ENCODE data around the gene MS4A18. TPM values are rescaled to one million over a fixed set of nuclear protein-coding genes. Genes with fewer than 3 reads are reported as not detected.
A peak's percentile ranks its signal among the peaks of the same experiment; 100 is the strongest.
"Not testable (repeated sequence)": the region's sequence is repeated elsewhere in the genome, so short reads cannot be mapped to it uniquely, and the experiment has no call there.

Gene MS4A18
- total RNA-seq, 2 experiments from 2014 or later: not detected

DNA sequence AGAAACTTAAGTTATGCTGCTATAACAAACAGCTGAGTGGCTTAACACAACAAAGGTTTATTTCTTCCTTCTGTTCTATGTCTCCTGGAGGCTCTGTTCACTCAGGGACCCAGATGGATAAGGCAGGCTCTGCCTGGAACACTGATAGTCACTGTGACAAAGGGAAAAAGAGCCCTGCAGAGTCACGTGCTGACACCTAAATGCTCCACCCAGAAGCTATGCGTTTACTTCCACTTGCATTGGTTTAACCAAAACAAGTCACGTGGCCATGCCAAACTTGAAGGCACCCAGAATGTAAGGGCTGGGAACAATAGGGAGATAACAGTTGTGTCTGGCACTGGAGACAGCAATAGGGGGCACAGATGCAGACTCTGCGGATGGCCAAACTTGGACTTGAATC lies 28.8 kb downstream of the MS4A18 start:
- H3K4me3 Mint-ChIP-seq: no peak overlapping the region
- H3K4me1 Mint-ChIP-seq (ENCODE audit: low read depth): no peaks in the 10 kb centered on the region
- no peak overlapping the region for H3K27ac Mint-ChIP-seq
- H3K36me3 Mint-ChIP-seq (ENCODE audit: low read depth): no peaks in the 10 kb centered on the region
- H3K27me3 Mint-ChIP-seq: peaks cover 6% of the 10 kb centered on the region
- CTCF ChIA-PET: interaction anchor here (0.8 kb wide), 1 partner anchor 10 kb away, joined by 3 read pairs; no protein-coding TSS in a partner anchor
- no peak for DNase-seq
- POLR2A ChIA-PET: interaction anchor here (0.7 kb wide), 1 partner anchor 970 kb away, joined by 3 read pairs; no protein-coding TSS in a partner anchor
- ATAC-seq: no peak
- H3K9me3 Mint-ChIP-seq: no peaks in the 10 kb centered on the region
- intact Hi-C loops (cut with micrococcal nuclease): no loop called here
- TF ChIP-seq, protein P1, sequence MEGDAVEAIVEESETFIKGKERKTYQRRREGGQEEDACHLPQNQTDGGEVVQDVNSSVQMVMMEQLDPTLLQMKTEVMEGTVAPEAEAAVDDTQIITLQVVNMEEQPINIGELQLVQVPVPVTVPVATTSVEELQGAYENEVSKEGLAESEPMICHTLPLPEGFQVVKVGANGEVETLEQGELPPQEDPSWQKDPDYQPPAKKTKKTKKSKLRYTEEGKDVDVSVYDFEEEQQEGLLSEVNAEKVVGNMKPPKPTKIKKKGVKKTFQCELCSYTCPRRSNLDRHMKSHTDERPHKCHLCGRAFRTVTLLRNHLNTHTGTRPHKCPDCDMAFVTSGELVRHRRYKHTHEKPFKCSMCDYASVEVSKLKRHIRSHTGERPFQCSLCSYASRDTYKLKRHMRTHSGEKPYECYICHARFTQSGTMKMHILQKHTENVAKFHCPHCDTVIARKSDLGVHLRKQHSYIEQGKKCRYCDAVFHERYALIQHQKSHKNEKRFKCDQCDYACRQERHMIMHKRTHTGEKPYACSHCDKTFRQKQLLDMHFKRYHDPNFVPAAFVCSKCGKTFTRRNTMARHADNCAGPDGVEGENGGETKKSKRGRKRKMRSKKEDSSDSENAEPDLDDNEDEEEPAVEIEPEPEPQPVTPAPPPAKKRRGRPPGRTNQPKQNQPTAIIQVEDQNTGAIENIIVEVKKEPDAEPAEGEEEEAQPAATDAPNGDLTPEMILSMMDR (IDR thresholded peaks at IDR 0.05): no peak

DNA sequence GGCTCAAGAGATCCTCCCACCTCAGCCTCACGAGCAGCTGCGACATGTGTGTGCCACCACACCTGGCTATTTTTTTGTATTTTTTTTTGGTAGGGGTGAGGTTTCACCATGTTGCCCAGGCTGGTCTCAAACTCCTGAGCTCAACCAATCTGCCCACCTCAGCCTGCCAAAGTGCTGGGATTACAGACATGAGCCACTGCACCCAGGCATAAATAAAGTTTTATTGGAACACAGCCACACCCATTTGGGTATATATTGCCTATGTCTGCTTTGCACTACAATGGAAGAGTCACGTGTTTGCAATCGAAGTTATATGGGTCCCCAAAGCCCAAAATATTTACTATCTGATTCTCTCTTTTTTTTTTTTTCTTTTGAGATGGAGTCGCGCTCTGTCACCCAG lies 30.4 kb downstream of the MS4A18 start:
- Mint-ChIP-seq H3K9me3 (no peaks in the 10 kb centered on the region), H3K27ac (no peak overlapping the region), H3K4me1 (ENCODE audit: low read depth) (no peaks in the 10 kb centered on the region), H3K4me3 (no peak overlapping the region), H3K36me3 (ENCODE audit: low read depth) (no peaks in the 10 kb centered on the region), H3K27me3 (peaks cover 17% of the 10 kb centered on the region)
- POLR2A ChIA-PET: no interaction called here
- intact Hi-C loops (cut with micrococcal nuclease): no loop called here
- ATAC-seq (no peak), DNase-seq (no peak)
- CTCF ChIA-PET: interaction anchor here (0.9 to 1.6 kb wide), 2 partner anchors 10 to 24 kb away, joined by 3 read pairs; no protein-coding TSS in a partner anchor
- TF ChIP-seq, protein P1 (IDR thresholded peaks at IDR 0.05): no peak

DNA sequence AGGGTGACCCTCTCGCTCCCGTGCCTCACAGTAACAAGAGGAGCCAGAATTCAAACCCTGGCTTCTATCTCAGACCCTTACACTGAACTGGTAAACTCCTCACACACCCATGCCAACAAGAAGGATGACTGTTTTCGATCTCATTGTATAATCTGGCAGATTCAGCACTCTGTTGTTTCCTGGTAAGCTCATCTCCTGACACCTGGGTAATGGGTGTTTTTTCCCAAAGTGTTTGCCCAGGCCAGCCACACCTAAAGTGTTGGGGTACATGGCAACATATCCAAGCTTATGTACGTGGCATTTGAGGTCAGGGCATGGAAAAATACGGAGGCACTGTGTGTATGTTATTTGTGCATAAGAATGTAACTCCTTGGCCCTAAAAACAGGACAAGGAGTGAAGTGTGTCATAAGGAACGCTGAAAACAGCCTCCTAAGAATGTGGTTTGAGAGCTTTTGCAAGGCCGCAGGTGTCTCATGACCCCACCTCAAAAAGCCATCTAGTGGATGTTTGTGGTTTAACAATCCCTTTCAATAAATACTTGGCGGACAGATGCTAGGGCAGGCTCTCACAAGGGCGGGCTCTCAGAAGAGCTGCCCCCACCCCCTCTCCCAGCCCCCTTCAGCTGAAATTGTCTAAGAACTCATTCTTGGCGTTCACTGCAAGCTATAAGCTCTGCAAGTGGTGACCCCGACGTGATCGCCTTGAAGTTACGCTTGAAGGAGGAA lies 31.9 kb downstream of the MS4A18 start, which contains the start of gene MS4A15:
Gene MS4A15, plus strand, starts transcription at position 561 of the 726 bp plus-strand sequence. CDS start 6,867 bp downstream, outside the sequence.
- Mint-ChIP-seq H3K9me3 (no peaks in the 10 kb centered on the region), H3K4me1 (ENCODE audit: low read depth) (no peaks in the 10 kb centered on the region), H3K27ac (no peak within 1 kb of the TSS), H3K27me3 (peaks cover 25% of the 10 kb centered on the region), H3K4me3 (no peak within 1 kb of the TSS), H3K36me3 (ENCODE audit: low read depth) (no peaks in the 10 kb centered on the region)
- ChIA-PET POLR2A (no interaction called here), CTCF (interaction anchor here (0.6 to 2.1 kb wide), 9 partner anchors 9 to 1846 kb away, joined by 3 to 9 read pairs (median 4); no protein-coding TSS in a partner anchor)
- TF ChIP-seq, protein P1 (IDR thresholded peaks at IDR 0.05): peak; percentile 40
- ATAC-seq (no peak), DNase-seq (no peak)
- intact Hi-C loops (cut with micrococcal nuclease): no loop called here

DNA sequence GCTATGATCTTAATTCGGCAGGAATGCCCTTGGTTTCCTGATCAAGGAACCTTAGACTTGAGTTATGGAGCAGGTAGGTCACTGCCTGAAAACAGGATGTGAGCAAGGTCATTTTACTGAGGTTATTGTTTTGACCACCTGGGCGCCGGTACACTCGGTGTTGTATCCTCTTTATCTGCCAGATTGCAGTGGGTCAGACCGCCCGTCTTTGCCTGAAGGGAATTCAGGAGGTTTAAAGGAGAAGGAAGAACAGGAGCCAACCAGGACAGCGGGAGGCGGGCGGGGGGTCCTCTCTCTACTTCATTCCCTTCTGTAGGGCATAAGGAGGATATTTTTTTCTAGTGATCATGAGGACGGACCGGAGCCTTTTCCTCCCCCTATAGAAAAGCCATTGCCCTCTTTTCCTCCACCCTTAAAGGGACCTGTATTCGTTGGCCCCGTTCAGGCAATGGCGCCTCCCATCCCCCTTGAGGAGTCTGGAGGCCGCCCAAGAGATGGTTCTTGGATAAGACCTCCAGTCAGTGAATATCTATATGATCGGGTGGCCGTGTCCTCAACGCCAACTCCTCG lies 32.8 kb downstream of the MS4A18 start:
- Mint-ChIP-seq H3K4me3 (no peak overlapping the region), H3K9me3 (no peaks in the 10 kb centered on the region), H3K36me3 (ENCODE audit: low read depth) (no peaks in the 10 kb centered on the region), H3K27ac (no peak overlapping the region), H3K27me3 (peaks cover 22% of the 10 kb centered on the region), H3K4me1 (ENCODE audit: low read depth) (no peaks in the 10 kb centered on the region)
- DNase-seq (no peak), ATAC-seq (no peak)
- CTCF ChIA-PET: interaction anchor here (1.1 to 2.1 kb wide), 7 partner anchors 9 to 84 kb away, joined by 3 to 9 read pairs (median 4); no protein-coding TSS in a partner anchor
- TF ChIP-seq, protein P1 (IDR thresholded peaks at IDR 0.05): no peak
- intact Hi-C loops (cut with micrococcal nuclease): no loop called here
- POLR2A ChIA-PET: no interaction called here

DNA sequence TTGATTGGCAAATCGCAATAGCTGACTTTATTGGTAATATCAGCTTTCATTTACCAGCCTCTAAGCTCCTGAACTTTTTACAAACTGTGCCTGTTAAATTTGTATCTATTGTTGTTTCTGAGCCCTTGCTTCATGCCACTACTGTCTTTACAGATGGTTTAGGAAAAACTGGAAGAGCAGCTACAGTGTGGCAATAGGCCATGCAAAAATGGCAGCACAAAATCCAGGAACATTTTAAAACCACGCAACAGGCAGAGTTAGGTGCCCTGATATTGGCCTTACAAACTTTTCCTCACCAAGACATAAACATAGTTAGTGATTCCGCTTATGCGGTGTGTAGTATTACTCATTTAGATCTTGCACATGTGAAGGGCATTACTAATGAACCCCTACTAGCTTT lies 34.2 kb downstream of the MS4A18 start:
- H3K27ac Mint-ChIP-seq; H3K36me3 Mint-ChIP-seq (ENCODE audit: low read depth); H3K9me3 Mint-ChIP-seq; DNase-seq; H3K4me1 Mint-ChIP-seq (ENCODE audit: low read depth); POLR2A ChIA-PET; H3K4me3 Mint-ChIP-seq; intact Hi-C loops (cut with micrococcal nuclease); ATAC-seq: not testable (repeated sequence)
- H3K27me3 Mint-ChIP-seq: peaks cover 22% of the 10 kb centered on the region
- CTCF ChIA-PET: interaction anchor here (1.1 kb wide), 1 partner anchor 10 kb away, joined by 4 read pairs; no protein-coding TSS in a partner anchor

DNA sequence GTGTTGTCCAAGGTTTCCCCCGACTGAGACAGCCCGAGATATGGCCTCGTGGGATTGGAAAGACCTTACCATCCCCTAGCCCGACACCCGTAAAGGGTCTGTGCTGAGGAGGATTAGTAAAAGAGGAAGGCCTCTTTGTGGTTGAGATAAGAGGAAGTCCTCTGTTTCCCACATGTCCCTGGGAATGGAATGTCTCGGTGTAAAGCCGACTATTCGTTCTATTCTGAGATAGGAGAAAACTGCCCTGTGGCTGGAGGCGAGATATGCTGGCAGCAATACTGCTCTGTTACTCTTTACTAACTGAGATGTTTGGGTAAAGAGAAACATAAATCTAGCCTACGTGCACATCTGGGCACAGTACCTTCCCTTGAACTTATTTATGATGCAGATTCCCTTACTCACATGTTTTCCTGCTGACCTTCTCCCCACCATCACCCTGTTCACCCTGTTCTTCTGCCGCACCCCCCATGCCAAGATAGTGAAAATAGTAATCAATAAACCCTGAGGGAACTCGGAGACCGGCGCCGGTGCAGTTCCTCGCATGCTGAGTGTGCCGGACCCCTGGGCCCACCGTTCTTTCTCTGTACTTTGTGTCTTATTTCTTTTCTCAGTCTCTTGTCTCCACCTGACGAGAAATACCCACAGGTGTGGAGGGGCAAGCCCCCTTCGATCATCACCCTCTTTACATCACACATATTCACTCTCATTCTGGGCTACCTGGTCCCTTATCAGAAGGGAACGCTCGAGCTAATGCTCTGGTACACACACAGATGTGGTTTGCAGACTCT lies 35.1 kb downstream of the MS4A18 start:
- H3K27ac Mint-ChIP-seq; H3K9me3 Mint-ChIP-seq; POLR2A ChIA-PET; H3K4me1 Mint-ChIP-seq (ENCODE audit: low read depth); H3K4me3 Mint-ChIP-seq; ATAC-seq; DNase-seq; H3K36me3 Mint-ChIP-seq (ENCODE audit: low read depth): not testable (repeated sequence)
- CTCF ChIA-PET: interaction anchor here (9.7 kb wide), 1 partner anchor 17 kb away, joined by 116 read pairs; no protein-coding TSS in a partner anchor
- H3K27me3 Mint-ChIP-seq: peaks cover 24% of the 10 kb centered on the region
- intact Hi-C loops (cut with micrococcal nuclease): loop anchor here (10.0 kb wide), 1 partner anchor 65 kb away; no protein-coding TSS in a partner anchor
